NCI-H446 (cell line): ENCODE data around the gene BRIP1.
"Not testable (repeated sequence)": the region's sequence is repeated elsewhere in the genome, so short reads cannot be mapped to it uniquely, and the experiment has no call there.

Experiments
- DNase-seq, 2 experiments: peaks; one replicate each; lab custom pipeline; 2025; lab: John Stamatoyannopoulos, UW

Gene BRIP1

DNA sequence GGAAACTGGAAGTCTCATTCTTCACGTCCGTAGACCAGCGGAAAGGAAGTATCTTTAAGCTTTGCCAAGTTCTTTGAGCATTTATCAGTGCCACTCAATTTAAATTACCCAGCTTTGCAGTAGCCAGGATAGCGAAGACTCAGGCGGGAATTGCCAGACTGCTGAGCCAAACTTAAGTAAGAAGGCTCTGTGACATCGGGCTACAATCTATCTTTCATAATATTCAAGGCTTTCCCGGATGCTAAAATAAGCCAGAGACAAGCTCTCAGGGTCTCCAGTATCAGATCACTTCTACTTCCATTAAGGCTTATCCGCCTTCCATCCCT, 436 bp upstream of the BRIP1 start:
- DNase-seq, result peak in 1 of 2 experiments; percentile 31

DNA sequence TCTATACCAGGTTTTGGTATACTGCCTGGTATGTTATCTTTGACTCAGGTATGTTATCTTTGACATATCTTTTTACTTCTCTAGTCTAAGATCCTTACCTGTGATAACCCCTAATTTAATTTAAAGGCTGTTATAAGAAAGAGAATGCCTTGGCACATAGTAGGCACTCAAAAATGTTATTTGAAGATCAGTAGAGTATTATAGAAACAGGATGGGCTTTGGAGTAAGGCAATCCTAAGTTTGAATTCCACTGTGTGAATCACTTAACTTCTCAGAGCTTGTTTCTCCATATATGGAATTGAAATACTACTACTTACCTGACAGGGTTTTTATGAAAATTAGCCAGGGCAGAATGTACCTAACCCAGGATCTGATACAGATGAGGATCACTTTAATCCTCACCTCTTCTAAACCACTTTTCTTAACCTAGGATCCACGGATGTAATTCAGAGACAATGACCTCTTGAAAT, 1.2 kb downstream of the BRIP1 start:
- DNase-seq, result no peak

DNA sequence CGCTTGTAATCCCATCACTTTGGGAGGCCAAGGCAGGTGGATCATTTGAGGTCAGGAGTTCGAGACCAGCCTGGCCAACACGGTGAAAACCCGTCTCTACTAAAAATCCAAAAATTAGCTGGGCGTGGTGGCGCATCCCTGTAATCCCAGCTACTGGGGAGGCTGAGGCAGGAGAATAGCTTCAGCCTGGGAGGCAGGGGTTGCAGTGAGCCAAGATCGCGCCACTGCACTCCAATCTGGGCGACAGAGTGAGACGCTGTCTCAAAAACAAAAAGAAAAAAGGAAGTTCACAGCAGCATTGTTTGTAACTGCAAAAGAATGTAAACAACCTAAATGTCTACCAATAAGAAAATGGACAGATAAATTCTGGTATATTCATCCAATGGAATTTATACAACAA, 2.9 kb downstream of the BRIP1 start:
- not testable (repeated sequence) for DNase-seq

DNA sequence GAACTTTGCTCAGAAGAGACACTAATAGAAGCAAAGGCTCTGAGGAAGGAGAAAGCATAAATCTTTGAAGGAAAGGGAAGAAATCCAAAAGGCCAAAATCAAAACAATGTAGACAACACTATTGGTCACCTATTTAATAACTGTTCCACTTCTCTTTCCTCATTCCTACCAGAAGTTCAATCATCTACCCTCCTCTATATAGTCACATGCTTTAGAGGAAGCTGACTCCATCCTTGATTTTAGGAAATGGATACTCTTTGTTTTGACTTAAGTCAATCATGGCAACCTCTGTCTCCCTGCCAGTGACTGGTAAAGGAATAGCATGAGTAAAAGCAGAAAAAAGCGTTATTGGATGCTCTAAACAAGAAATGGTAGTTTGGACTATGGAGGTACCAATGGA, 7.3 kb downstream of the BRIP1 start:
- no peak for DNase-seq

DNA sequence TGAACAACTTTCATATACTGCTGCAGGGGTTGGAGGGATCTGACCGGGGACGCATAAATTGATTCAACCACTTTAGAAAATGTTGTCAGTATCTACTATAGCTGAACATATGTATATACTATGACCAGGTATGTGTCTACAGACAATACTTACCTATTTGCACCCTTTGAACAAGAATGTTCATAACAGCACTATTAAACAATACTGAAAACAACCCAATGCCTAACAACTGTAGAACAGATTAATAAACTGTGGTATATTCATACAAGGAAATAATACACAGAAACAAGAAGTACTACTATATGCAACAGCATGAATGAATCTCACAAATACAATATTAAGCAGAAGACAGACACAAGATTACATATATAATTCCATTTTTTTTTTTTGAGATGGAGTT, 10.5 kb downstream of the BRIP1 start:
- DNase-seq, result no peak

DNA sequence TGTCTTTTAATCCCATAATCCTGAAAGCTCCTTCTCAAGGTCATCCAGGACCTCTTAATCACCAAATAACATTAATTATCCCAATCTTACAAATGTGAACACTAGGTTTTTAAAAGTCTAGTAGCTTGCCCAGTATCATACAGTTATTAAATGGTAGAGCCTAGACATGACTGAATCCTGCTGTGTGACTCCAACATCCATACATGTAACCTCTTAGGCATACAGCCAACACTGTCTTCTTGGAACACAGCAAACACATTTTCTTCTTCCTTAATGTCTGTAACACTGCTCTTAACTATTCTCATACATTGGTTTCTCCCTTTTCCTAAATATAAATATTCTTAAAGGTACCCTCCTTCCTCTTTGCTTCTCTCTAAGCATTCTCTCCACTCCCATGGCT, 13.7 kb downstream of the BRIP1 start:
- no peak for DNase-seq

DNA sequence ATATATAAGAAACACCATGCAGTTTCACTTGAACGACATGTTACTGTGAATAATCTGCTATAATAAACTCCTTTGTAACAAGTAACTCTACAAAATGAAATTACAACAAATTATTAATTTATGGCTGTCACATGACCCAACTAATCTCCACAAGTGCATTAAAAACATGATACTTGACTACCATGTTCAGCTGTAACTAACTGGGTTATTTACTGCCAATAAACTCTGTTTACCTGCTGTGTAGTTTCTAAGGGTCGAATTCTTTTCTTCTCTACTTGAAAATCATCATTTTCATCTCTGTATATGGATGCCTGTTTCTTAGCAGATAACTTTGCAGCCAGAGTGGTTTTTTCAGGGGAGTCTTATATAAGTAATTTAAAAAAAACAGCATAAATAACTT, 14.4 kb downstream of the BRIP1 start:
- DNase-seq, result no peak

DNA sequence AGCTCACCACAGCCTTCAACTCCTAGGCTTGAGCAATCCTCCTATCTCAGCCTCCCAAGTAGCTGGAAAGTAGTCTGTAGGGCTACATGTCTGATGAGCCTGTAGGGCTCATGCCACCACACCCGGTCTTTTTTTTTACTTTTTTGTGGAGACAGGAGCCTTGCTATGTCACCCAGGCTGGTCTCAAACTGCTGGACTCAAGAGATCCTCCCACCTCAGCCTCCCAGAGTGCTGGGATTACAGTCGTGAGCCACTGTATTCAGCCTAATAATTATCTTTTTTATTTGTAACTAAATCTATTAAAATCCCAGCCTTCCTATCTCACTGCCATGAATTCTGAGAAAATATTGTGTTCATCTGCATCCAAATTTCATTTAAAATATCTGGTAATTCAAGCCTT, 15.1 kb downstream of the BRIP1 start:
- no peak for DNase-seq

DNA sequence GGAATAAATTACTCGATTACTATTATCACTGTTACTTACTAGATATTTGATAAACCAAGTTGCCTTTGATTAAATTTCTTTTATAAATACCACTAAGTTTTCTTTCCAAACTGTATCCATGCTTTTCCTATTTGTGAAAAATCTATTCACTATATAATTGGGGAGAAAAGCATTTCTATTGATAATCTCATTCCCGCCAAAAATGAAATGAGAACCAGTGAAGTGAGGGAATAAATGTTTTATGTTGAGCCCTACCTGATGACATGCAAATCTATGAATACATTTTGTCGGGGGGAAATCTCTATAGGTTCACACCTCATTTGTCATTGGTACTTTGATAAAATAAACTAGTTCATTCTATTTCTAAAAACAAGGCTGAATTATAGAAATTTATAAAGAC, 15.7 kb downstream of the BRIP1 start:
- DNase-seq, result no peak

DNA sequence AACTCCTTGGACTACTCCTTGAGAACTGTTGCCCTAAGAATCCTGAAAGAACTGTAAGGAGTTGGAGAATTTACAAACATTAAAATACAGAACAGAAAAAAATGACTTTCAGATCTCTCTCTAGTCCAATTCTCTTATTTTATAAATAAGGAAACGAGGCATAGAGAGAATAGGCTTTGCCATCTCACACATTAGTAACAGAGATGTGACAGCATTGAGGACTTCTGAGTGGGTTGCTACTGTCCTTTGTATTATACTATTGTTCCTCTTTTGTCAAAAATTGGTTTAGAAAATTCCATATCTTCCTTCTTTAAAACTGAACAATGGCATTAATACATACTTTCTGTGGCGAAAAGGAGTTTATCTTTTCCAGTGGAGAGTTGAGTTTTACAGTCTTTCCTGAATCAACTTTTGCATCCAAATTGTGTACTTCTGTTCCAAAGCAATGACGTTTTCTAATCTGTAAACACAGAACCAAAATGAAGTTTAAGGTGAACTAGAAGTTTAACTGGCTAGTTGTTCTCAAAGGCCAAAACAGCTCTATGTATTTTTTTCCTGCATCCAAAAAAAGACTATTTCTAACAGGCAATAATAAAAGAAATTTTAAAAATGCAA, 16.5 kb downstream of the BRIP1 start:
- DNase-seq, result no peak

DNA sequence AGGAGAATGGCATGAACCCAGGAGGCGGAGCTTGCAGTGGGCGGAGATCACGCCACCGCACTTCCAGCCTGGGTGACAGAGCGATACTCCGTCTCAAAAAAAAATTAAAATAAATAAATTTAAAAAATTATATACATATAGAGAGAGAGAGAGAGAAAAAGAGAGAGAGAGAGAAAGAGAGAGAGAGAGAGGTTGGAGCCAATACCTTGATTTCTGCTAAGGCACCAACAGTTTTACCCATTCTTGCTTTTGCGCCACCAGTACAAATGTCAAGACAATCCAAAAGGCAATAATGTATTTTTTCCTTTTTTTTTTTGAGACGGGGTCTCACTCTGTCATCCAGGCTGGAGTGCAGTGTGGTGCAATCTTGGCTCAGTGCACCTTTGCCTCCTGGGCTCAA, 17.2 kb downstream of the BRIP1 start:
- DNase-seq, result no peak

DNA sequence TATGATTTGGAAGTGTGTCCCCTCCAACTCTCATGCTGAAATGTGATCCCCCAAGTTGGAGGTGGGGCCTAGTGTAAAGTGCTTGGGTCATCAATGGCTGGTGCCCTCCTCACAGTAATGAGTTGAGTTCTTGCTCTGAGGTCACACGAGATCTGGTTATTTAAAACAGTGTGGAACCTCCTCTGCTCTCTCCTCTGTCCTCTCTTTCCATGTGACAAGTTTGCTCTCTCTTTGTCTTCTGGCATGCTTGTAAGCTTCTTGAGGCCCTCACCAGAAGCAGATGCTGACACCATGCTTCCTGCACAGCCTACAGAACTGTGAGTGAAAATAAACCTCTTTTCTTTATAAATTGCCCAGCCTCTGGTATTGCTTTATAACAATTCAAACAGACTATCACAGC, 19.9 kb downstream of the BRIP1 start:
- no peak for DNase-seq

DNA sequence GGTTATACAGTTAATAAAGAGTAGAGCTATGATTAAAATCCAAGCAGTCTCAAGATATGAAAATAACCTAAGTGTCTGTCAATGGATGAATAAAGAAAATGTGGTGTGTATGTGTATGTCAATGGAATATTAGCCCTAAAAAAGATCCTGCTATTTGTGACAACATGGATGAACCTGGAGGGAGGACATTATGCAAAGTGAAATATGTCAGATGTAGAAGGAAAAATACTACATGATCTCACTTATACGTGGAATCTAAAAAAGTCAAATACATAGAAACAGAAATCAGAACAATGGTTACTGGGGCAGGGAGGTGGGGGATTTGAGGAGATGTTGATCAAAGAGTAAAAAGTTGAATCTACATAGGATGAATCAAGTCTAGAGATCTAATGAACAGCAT, 20.4 kb downstream of the BRIP1 start:
- DNase-seq, result no peak

DNA sequence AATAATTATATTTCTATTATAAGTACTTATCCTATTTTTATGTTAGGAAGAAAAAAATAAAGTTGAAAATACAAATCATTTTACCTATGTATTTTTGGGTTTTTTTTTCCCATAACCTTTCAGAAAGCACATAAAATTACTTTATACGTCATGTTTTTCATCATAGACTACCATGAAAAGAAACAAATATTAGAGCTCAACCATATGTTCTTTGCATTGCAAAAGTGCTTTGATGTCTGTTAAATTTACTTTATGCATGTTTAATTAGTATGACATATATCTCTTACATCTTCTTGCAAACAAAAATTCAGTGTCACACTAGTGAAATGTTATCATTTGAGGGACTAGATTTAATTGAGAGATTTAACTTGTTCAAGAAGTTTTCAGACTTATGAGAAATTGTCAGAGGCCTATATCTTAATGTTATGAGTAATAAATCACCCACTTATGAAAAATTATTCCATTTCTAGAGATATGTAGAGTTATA, 24.0 kb downstream of the BRIP1 start:
- DNase-seq, result no peak

DNA sequence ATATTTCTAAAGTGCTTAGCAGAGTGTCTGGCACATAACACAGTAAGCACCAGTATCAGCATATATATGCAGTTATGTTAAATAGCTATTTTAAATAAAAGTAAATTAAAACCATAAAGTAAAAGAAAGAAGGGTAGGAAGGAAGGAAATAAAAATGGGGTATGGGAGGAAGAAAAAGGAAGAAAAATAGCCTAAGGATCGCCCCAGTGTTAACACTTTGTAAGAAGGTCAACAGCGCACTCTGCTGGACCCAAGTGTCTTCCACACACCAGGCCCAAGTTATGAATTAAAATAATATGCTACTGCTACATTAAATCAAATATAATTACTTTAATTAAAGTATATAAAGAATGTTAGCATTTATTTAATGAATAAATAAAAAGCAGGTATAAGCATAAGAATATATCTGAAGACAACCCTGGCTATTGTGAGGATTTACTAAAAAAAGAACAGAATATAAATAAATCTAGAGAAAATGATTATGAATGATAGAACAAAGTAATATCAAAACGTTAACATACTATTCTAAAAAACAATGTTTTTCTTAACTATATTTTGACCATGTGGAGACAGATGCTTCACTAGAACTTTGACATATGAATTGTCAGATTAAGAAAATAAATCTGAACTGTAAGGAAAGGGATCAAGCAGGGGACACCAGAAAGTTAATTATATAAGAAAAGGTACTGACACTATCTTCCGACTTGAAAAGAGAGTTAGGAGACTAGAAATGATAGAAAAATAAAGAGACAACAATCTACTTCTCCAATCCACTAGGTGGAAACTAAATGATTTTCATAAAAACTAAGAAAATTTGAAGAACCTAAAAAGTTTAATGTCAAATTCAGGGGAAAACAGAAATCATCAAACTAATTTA, 25.9 kb downstream of the BRIP1 start:
- DNase-seq, result peak; percentile 50 to 69

DNA sequence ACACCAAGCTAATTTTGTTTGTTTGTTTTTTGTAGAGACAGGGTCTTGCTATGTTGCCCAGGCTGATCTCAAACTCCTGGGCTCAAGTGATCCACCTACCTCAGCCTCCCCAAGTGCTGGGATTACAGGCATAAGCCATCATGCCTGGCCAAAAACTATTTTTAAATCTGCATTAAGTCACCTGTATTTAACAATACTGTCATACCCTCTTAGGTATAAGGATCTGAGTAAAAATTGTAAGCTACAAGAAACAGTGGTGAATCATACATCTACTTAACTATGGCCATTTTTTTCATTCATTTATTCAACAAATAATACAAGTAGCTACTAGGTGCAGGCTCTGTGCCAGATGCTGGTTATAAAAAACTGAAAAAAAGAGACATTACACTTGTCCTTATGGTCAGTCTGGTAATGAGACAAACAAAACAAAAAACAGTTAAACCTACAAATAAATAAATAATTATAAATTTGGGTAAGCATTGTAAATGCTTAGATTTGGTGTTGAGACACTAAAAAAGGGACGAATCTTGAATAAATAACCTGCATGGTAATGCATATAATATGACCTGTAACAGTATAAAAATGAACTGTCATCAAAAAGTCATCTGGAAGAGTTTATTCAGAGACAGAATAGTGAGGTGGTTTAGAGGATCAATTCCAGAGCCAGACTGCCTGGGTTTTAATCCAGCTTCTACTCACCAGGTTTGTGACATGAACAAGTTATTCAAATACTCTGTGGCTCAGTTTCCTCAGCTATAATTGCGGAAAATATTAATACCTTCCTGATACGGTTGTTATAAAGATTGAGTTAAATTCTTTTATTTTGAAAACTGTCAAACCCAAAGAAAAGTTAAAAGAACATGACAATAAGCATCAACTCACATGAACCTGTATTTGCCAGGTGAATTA, 26.8 kb downstream of the BRIP1 start:
- no peak for DNase-seq

DNA sequence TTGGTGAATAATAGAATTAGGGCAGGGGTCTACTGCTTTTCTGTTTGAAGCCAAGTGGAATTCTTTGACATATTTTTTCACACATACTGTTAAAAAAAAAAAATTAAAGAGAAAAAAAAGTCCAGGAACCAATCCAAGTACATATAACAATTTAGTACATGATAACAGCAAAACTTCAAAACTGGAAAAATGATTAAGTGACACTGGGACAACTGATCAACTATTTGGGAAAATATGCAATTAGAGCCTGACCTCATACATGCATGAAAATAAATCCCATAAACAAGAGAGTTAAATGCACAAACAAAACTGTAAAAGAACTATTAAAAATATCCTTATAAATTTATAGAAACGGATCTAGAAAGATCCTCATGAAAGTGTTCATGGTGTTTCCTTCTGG, 27.7 kb downstream of the BRIP1 start:
- no peak for DNase-seq

DNA sequence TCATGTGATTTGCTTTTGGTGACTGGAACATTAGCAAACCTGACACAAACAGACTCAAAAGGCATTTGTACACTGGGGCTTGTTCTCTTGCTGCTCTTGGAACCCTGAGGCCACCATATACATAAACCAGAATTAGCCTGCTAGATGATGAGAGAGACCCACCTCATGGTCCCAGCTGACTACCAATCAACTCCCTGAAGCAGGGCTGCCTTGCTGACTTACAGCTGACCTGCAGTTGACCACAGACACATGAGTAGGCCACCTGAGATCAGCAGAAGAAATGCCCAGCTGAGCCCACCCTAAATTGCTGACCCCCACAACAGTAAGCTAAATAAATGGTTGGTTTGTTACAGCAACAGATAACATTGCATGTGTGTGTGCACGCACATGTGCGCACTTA, 28.7 kb downstream of the BRIP1 start:
- DNase-seq, result no peak

DNA sequence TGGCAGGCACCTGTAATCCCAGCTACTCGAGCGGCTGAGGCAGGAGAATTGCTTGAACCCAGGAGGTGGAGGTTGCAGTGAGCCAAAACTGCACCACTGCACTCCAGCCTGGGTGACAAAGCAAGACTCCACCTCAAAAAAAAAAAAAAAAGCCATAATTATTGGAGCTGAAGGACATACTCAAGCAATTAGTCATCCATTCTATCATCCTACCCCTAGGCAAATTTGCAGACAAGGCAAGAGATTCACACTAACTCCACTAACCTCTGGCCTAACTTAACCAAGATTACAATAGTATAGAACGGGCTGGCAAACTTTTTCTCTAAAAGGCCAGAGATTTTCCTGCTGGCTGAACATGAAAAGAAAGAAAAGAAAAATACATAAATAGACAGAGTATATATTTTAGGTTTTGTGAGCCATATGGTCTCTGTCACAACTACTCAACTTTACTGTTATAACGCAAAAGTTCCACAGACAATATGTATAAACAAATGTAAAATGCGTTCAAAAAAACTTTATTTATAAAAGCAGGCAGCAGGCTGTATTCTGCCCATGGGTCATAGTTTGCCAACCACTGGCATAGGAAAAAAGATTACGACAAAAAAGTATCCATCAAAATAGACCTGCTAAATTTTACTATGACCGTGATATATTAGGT, 29.7 kb downstream of the BRIP1 start:
- DNase-seq, result no peak

DNA sequence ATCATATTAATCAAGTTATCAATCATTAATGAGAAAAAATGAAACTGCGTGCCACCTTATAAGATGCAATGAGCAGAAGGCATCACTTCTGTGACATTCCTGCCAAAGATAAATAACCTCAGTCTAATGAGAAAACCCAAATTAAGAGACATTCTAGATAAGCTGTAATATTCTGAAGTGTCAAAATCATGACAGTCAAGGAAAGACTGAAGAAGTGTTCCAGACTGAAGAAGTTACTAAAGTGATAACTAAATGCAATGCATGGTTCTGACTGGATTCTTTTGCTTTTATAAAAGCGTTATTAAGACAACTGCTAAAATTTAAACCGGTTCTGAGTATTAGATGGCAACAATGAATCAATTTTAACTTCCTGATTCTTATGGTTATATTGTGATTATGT, 30.9 kb downstream of the BRIP1 start:
- no peak for DNase-seq

DNA sequence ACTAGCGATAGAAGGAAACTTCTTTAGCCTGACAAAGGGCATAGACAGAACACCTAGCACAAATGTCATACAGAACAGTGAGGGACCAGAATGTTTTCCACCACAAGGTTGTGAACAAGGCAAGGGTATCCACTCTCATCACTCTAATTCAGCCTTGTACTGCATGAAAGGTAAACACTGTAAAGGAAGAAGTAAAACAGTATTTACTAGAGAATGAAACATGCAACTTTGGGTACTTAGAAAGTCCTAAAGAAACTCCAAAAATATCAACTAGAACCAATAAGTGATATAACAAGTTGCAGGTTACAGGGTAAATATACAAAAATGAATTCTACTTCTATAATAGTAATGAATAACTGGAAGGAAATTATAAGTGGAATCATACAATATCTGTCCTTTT, 32.2 kb downstream of the BRIP1 start:
- DNase-seq, result no peak

DNA sequence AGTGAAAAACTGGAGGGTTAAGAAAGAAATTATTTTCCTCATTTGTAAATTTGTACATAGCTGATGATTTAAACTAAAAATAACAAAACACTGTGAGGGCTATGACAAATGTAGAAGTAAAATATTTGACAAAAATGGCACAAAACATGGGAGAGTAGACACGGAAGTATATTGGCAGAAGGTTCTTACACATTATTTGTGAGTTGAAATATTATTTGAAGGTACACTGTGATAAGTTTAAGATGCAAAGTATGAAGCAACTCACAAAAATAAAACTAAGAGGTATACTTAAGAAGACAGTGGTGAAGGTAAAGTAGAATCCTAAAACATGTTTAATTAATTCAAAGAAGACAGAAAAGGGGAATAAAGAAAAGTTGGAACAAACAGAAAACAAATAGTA, 34.6 kb downstream of the BRIP1 start:
- DNase-seq, result no peak
